Measurements from ENCODE around the gene SEMA3G.

The SEMA3G gene

GRCh38 chr3:52456800-52457183 lies 11.9 kb upstream of the SEMA3G start:
- Histone ChIP-seq H3K4me1 (ENCODE audit: control insufficient read depth in 1 of 2, insufficient read depth in 1 of 2, low read depth in 1 of 2, low read length in 1 of 2) (peaks cover 28 to 36% of the 10 kb centered on the region in 2 experiments), H3K9me3 (no peaks in the 10 kb centered on the region), H3K4me3 (ENCODE audit: low read depth in 1 of 2, low read length in 1 of 2) (no peak overlapping the region), H3K36me3 (peaks cover 28% of the 10 kb centered on the region), H3K27ac (peak overlapping the region; percentile 82), H3K27me3 (no peaks in the 10 kb centered on the region)
- no peak for TF ChIP-seq CTCF (IDR thresholded peaks at IDR 0.05)

- peak overlapping the region; percentile 82 for H3K27ac ChIP-seq
- no peaks in the 10 kb centered on the region for H3K27me3 ChIP-seq
- peak overlapping the region; percentile 87 to 88 for H3K4me3 ChIP-seq (ENCODE audit: low read depth in 1 of 2, low read length in 1 of 2)
- TF ChIP-seq CTCF (IDR thresholded peaks at IDR 0.05): no peak
- H3K4me1 ChIP-seq (ENCODE audit: control insufficient read depth in 1 of 2, insufficient read depth in 1 of 2, low read depth in 1 of 2, low read length in 1 of 2): peaks cover 28 to 36% of the 10 kb centered on the region in 2 experiments
- no peaks in the 10 kb centered on the region for H3K9me3 ChIP-seq
- peaks cover 25% of the 10 kb centered on the region for H3K36me3 ChIP-seq
Observed at GRCh38 chr3:52456169-52456799, 11.4 kb upstream of the SEMA3G start.

GRCh38 chr3:52455283-52456168 lies 10.6 kb upstream of the SEMA3G start, which contains the start of gene NISCH:
Gene NISCH, plus strand, starts transcription at chr3:52455604. Its CDS starts 38 bp downstream, at chr3:52455642.
- H3K4me1 ChIP-seq (ENCODE audit: control insufficient read depth in 1 of 2, insufficient read depth in 1 of 2, low read depth in 1 of 2, low read length in 1 of 2): peaks cover 28 to 36% of the 10 kb centered on the region in 2 experiments

GRCh38 chr3:52454938-52455282 lies 10.0 kb upstream of the SEMA3G start:
- no peak for TF ChIP-seq CTCF (IDR thresholded peaks at IDR 0.05)
- H3K36me3 ChIP-seq: peaks cover 15% of the 10 kb centered on the region
- peak overlapping the region; percentile 82 for H3K27ac ChIP-seq
- peak overlapping the region; percentile 87 to 88 for H3K4me3 ChIP-seq (ENCODE audit: low read depth in 1 of 2, low read length in 1 of 2)
- H3K9me3 ChIP-seq: no peaks in the 10 kb centered on the region
- H3K4me1 ChIP-seq (ENCODE audit: control insufficient read depth in 1 of 2, insufficient read depth in 1 of 2, low read depth in 1 of 2, low read length in 1 of 2): peaks cover 28 to 36% of the 10 kb centered on the region in 2 experiments
- no peaks in the 10 kb centered on the region for H3K27me3 ChIP-seq

More at GRCh38 chr3:52455283-52456168, 10.6 kb upstream of the SEMA3G start, which contains the start of gene NISCH:
- TF ChIP-seq CTCF (IDR thresholded peaks at IDR 0.05): peak; percentile 43
- Histone ChIP-seq H3K36me3 (peaks cover 18% of the 10 kb centered on the region), H3K27me3 (no peaks in the 10 kb centered on the region), H3K27ac (peak within 1 kb of the TSS; percentile 82), H3K4me3 (ENCODE audit: low read depth in 1 of 2, low read length in 1 of 2) (peak within 1 kb of the TSS; percentile 87 to 88), H3K9me3 (no peaks in the 10 kb centered on the region)

- Histone ChIP-seq H3K4me3 (ENCODE audit: low read depth in 1 of 2, low read length in 1 of 2) (peak overlapping the region; percentile 87 to 88), H3K4me1 (ENCODE audit: control insufficient read depth in 1 of 2, insufficient read depth in 1 of 2, low read depth in 1 of 2, low read length in 1 of 2) (peaks cover 28 to 36% of the 10 kb centered on the region in 2 experiments), H3K9me3 (no peaks in the 10 kb centered on the region), H3K27me3 (no peaks in the 10 kb centered on the region), H3K36me3 (peaks cover 11% of the 10 kb centered on the region), H3K27ac (peak overlapping the region; percentile 82)
- no peak for TF ChIP-seq CTCF (IDR thresholded peaks at IDR 0.05)
Observed at GRCh38 chr3:52454250-52454937, 9.5 kb upstream of the SEMA3G start.
